ENCODE results near the gene HMG20B.

The HMG20B gene

DNA sequence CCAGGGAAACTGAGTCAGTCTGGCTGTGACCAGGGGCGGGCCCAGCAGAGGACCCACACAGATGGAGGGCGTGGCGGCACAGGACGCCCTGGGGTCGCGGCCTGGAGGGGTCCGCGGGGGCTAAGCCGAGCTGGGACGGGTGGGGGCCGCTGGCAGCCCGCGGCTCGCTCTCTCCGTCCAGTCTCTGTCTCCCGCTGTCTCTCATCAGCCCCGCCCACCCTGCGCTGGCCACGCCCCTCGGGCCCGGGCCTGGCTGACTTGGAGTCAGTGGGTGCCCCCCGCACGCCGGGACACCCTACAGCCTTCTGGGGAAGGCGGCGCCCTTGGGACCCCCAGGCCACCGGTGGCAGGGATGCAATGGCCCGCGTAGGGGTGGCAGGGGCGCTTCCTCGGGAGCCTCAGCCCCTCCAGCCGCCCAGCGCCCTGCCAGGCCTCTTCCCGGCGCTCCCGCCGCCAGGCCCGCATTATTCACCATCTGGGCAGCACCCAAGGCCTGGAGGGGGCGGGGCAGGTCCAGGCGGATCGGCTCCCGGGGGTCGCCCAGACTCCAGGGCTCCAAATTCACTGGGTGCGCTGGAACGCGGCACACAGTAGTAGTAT lies 34.0 kb downstream of the HMG20B start, which contains the start of gene TBXA2R:
Gene TBXA2R, minus strand, starts transcription at position 186 of the 600 bp plus-strand sequence. CDS start 6,241 bp downstream, outside the sequence.
- no peak within 1 kb of the TSS for H3K27ac ChIP-seq (replicated peaks)
- H3K27me3 ChIP-seq (ENCODE audit: insufficient read depth, poor library complexity, severe bottlenecking) = peaks cover 11% of the 10 kb centered on the region
- H3K4me3 ChIP-seq (replicated peaks; ENCODE audit: insufficient read depth, low read length) = no peak within 1 kb of the TSS
- TF ChIP-seq CTCF (IDR thresholded peaks at IDR 0.05; ENCODE audit: insufficient read depth, low read length) (no peak), GABPA (IDR thresholded peaks at IDR 0.05; ENCODE audit: low read depth) (no peak), SPI1 (IDR thresholded peaks at IDR 0.05; ENCODE audit: borderline replicate concordance, low read depth) (no peak), REST (IDR thresholded peaks at IDR 0.05; ENCODE audit: insufficient replicate concordance, low read depth) (no peak), POLR2AphosphoS5 (IDR thresholded peaks at IDR 0.05; ENCODE audit: low read depth) (no peak)
- no peak for DNase-seq (ENCODE audit: low read depth in 1 of 2, low spot score in 1 of 2)

GRCh38 chr19:3607303-3608078 lies 34.7 kb downstream of the HMG20B start:
- Histone ChIP-seq H3K27ac (replicated peaks) (no peak overlapping the region), H3K4me3 (replicated peaks; ENCODE audit: insufficient read depth, low read length) (no peak overlapping the region)
- DNase-seq (ENCODE audit: low read depth in 1 of 2, low spot score in 1 of 2) = no peak

More at GRCh38 chr19:3607303-3608078, 34.7 kb downstream of the HMG20B start:
- no peak for TF ChIP-seq GABPA (IDR thresholded peaks at IDR 0.05; ENCODE audit: low read depth)
- no peak for TF ChIP-seq SPI1 (IDR thresholded peaks at IDR 0.05; ENCODE audit: borderline replicate concordance, low read depth)
- TF ChIP-seq POLR2AphosphoS5 (IDR thresholded peaks at IDR 0.05; ENCODE audit: low read depth) = no peak
- TF ChIP-seq CTCF (IDR thresholded peaks at IDR 0.05; ENCODE audit: insufficient read depth, low read length) = no peak
- TF ChIP-seq REST (IDR thresholded peaks at IDR 0.05; ENCODE audit: insufficient replicate concordance, low read depth) = no peak
- peaks cover 11% of the 10 kb centered on the region for H3K27me3 ChIP-seq (ENCODE audit: insufficient read depth, poor library complexity, severe bottlenecking)

All from HL-60 (cell line).